ENCODE results near the gene DDX10.

GRCh38 chr11:108748968-108749367 is 84.1 kb downstream of the DDX10 start:
- TF ChIP-seq CTCF (IDR thresholded peaks at IDR 0.05) (no peak), EP300 (IDR thresholded peaks at IDR 0.05) (no peak), POLR2A (IDR thresholded peaks at IDR 0.05; ENCODE audit: low read depth) (no peak), POLR2AphosphoS5 (IDR thresholded peaks at IDR 0.05) (no peak)
